Thyroid gland (tissue), 4 donors: Measurements from ENCODE around the gene DUSP5.

Experiments used
- CTCF ChIP-seq, 6 experiments: fragments of 200-600 bp in 3 of 6; fragments of 450-650 bp in 3 of 6; sonication (generic) in 3 of 6; IDR thresholded peaks; one replicate each; pipeline ENCODE4 v1.5.1; 2016 to 2019; ENCODE audit warnings: antibody characterized with exemption in 6 of 6, mild to moderate bottlenecking in 2 of 6, inconsistent platforms in 1 of 6, moderate library complexity in 1 of 6
- POLR2A ChIP-seq, 2 donors: fragments of 450-650 bp; IDR thresholded peaks; one replicate each; pipeline ENCODE4 v1.6.1; 2017; ENCODE audit warnings: antibody characterized with exemption in 2 of 2, mild to moderate bottlenecking in 2 of 2, moderate library complexity in 1 of 2

- TF ChIP-seq CTCF (IDR thresholded peaks at IDR 0.05): no peak
- no peak for TF ChIP-seq POLR2A (IDR thresholded peaks at IDR 0.05)
These were observed 11.3 kb downstream of the DUSP5 start for GRCh38 chr10:110508806-110509544.
